HepG2 (cell line): ENCODE data around the gene BIK.

Source experiments
- ARNTL ChIP-seq: sonication (generic); formaldehyde crosslinking; IDR thresholded peaks from 2 replicates; pipeline ENCODE4 v1.4.0; 2020; ENCODE audit warnings: mild to moderate bottlenecking, missing genetic modification reagents
- ATF6 ChIP-seq: sonication (generic); formaldehyde crosslinking; conservative IDR thresholded peaks from 2 replicates; pipeline ENCODE4 v1.4.0; 2020; ENCODE audit warnings: missing genetic modification reagents
- CEBPZ ChIP-seq: IDR thresholded peaks from 2 replicates; pipeline ENCODE4 v1.6.1; 2012; ENCODE audit warnings: low read length, improper control_type of control experiment
- CTCF ChIP-seq: sonication (generic); formaldehyde crosslinking; IDR thresholded peaks from 2 replicates; pipeline ENCODE4 v1.5.0; 2020; ENCODE audit warnings: mild to moderate bottlenecking, missing genetic modification reagents, moderate library complexity
- MAZ ChIP-seq, 2 experiments: sonication (generic) in 1 of 2; formaldehyde crosslinking in 1 of 2; IDR thresholded peaks; 2 replicates each; pipeline versions ENCODE4 v1.5.0 to v1.6.1; 2012 to 2020; ENCODE audit warnings: low read depth in 2 of 2, mild to moderate bottlenecking in 2 of 2, borderline replicate concordance in 1 of 2, improper control_type of control experiment in 1 of 2, low read length in 1 of 2, missing genetic modification reagents in 1 of 2, moderate library complexity in 1 of 2
- TBX2 ChIP-seq: sonication (generic); formaldehyde crosslinking; IDR thresholded peaks from 2 replicates; pipeline ENCODE4 v1.5.0; 2020; ENCODE audit warnings: missing genetic modification reagents, mild to moderate bottlenecking, borderline replicate concordance
- ZNF121 ChIP-seq: sonication (generic); formaldehyde crosslinking; IDR thresholded peaks from 2 replicates; pipeline ENCODE4 v1.5.0; 2020; ENCODE audit warnings: mild to moderate bottlenecking, missing genetic modification reagents
- ZNF513 ChIP-seq: sonication (generic); formaldehyde crosslinking; conservative IDR thresholded peaks from 2 replicates; pipeline ENCODE4 v1.5.0; 2020; ENCODE audit warnings: missing genetic modification reagents
- ZNF788 ChIP-seq: sonication (generic); formaldehyde crosslinking; IDR thresholded peaks from 2 replicates; pipeline ENCODE4 v1.5.0; 2020; ENCODE audit warnings: mild to moderate bottlenecking, missing genetic modification reagents, borderline replicate concordance

- no peak for TF ChIP-seq CTCF (CRISPR knock-in tag)
- TF ChIP-seq TBX2 (CRISPR knock-in tag) = peak; percentile 29; the same call in 1 of the 2 replicates
- no peak for TF ChIP-seq ATF6 (CRISPR knock-in tag)
- no peak for TF ChIP-seq ZNF788 (CRISPR knock-in tag)
- no peak for TF ChIP-seq ZNF121 (CRISPR knock-in tag)
- no peak for TF ChIP-seq ZNF513 (CRISPR knock-in tag)
- no peak for TF ChIP-seq CEBPZ
- no peak for TF ChIP-seq ARNTL (CRISPR knock-in tag)
- TF ChIP-seq MAZ (IDR thresholded peaks at IDR 0.05; ENCODE audit: borderline replicate concordance, low read depth, low read length) = no peak
- TF ChIP-seq MAZ (CRISPR knock-in tag; IDR thresholded peaks at IDR 0.05; ENCODE audit: low read depth) = no peak
These were observed 3.1 kb downstream of the BIK start for GRCh38 chr22:43113526-43114251.
